CD4-positive, alpha-beta T cell treated with Interleukin-4 for 4 hours (primary cell): ENCODE data around the gene FLAD1.

Experiments used
- DNase-seq: peaks from one replicate; pipeline ENCODE4 v3.0.0-alpha.2; 2020

FLAD1 gene

DNA sequence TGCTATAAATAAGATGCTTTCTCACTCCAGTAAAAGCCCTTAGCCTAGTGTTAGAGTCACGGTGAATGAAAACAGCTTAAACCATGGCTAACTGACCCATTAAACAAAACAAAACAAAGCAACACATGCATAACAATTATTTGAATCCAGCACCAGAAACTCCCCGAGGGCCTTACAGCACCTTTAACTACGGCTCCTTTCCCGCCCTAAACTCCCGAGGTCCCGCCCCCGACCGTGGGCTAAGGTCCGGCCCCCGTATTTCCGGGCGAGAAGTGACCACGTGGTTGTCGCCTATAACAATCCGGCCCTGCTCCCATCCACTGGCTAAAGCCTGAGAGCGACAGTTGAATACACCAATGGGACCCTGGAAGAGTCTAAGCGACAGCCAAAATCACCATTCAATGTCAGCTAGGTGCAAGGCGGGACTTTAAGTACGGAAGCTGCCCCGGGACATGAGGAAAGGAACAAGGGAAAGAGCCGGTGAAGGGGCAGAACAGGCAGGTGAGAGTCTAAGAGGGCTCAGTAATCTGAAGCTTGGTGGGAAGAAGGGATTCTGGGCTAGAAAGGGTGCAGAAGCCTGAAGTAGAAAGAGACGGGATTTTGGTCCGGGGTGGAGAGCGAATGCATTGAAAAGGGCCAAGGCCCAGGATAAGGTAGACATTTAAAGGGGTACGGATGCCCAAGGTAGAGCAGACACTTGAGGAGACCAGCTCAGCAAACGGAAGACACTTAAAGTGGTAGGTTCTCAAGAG is at the start of gene FLAD1:
FLAD1 (plus strand) TSS at position 448 of the 752 bp plus-strand sequence. CDS start 351 bp downstream, outside the sequence.
- peak; percentile 99 for DNase-seq

DNA sequence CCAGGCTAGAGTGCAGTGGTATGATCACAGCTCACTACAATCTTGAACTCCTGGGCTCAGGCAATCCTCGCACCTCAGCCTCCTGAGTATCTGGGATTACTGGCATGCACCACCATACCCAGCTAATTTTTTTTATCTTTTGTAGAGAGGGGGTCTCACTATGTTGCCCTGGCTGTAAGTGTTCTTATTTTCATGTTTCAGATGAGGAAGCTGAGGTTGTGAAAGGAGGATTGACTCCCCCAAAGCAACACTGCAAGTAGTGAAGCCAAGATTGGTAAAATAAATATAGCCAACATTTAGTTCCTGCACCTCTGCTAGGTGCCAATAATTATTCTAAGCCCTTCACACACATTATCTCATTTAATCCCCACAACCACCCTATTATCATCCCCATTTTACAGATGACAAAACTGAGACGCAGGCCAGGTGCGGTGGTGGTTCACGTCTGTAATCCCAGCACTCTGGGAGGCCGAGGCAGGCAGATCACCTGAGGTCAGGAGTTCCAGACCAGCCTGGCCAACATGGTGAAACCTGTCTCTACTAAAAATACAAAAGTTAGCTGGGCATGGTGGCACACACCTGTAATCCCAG is 48.7 kb upstream of the FLAD1 start:
- DNase-seq = no peak

GRCh38 chr1:154935749-154936554 is 47.2 kb upstream of the FLAD1 start:
- no peak for DNase-seq

- DNase-seq = peak; percentile 96
These were observed 46.5 kb upstream of the FLAD1 start, which contains the start of gene PMVK for GRCh38 chr1:154936555-154937084. PMVK (minus strand) TSS chr1:154936719; CDS start chr1:154936685, 34 bp downstream.

- DNase-seq = peak; percentile 86
These were observed 45.8 kb upstream of the FLAD1 start for GRCh38 chr1:154937085-154937987.

- no peak for DNase-seq
These were observed 45.2 kb upstream of the FLAD1 start for GRCh38 chr1:154937988-154938386.

GRCh38 chr1:154938604-154939399 is 44.3 kb upstream of the FLAD1 start:
- DNase-seq = no peak

DNA sequence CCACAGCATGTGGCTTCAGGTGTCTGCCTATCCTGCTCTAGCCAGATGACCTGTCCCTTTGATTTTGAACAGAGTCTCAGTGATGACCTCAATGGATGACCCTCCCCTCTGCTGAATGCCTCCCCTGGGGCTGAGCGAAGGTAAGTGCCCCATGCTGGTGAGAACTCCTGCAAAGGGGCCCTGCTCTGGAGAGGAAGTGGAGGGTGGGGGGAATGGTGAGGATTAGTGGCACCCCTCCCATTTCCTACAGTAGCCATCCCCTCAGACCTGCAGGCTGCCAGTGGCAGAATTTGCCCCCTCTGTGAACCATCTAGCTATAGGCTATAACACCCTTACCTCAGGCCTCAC is 43.0 kb upstream of the FLAD1 start:
- no peak for DNase-seq

DNA sequence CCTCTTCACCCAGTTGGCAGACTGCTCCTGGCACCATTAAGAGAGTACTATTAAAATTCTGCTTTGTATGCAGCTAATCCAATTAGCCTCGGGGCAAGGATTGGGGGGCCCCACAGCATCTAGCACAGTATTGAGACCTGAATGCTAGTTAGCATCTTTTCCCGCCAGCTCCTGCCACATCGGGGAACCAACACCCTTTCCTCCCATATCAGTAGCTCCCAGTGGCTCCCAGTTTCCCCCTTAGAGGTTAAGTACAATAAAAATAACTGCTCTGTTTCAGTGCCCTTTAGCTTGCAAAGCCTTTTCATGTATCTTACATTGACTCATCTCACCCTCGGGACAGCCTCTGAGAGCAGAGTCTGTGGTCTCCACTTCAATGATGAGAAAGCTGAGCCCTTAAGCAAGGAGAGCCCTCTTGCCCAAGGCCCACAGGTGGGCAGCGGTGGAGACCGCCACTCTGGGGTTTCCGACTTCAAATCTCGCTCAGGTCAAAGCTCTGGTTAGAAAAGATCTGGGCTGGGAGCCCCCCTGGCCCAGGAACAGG is 42.4 kb upstream of the FLAD1 start:
- DNase-seq = no peak

DNA sequence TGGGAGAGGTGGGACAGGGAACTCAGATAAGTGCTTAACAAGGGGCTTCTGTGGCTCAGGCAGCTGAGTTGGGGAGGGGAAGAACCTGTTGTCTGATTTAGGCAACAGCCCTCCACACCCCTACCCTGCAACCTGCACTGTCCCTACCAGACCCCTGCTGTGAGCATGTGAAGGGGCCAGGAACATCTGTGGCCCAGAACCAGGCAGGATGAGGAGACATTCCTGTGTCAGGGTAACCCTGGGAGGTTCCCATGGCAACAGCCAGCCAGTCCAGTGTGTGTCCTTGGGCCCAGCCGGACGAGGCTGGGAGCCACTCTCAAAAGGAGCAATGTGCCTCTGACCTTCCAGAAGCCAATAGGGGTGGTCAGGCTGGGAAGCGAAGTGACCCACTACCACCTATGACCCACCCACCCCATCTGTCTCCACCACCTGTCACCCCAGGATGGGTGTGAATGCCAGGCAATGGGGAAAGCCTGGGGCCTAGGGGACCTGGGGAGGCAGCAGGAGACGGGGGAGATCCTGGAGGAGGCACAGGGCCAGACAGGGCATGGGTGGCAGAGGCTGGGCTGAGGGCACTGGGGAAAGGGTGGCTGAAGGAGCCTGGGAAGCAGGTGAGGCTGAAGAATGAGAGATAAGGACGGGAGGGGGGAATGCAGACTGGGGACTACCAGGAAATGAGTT is 41.7 kb upstream of the FLAD1 start:
- no peak for DNase-seq

GRCh38 chr1:154943649-154944400 is 39.3 kb upstream of the FLAD1 start:
- DNase-seq = no peak

DNA sequence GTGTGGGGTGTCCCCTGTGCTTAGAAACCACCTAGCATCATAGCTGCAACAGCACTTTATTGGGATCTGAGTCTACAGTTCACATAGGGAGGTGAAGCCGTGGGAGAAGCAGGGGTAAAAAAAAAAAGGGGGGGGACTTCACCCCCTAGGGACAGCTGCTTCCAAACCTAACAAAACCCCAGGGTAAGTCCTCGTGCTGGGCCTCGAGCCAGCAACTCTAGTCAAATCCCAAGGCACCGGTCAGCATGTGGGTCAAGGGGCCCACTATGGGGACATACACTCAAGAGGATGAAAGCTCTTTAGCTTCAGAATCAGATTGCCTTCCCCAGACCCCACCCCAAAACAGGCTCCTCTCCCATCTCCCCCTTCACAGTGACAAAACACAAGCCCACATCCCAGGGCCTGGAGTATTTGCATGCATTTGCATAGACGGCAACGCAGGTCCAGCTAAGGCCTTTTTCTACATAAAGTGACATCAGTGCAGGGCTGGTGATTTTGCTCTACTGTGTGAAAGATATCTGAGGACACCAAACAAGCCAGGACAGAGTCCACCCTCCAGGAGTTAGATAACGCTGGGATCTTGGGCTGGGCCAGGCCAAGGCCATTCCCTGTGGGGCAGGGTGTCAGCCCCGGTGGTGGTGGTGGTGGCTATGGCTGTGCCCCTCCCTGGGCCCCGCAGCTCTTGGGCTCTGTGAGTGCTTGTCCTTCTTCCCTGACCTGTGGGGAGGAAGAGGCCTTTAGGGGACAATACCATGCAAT is 38.6 kb upstream of the FLAD1 start:
- no peak for DNase-seq

- no peak for DNase-seq
These were observed 37.8 kb upstream of the FLAD1 start for GRCh38 chr1:154945160-154945961.

- DNase-seq = no peak
These were observed 36.9 kb upstream of the FLAD1 start for GRCh38 chr1:154945962-154946850.

- DNase-seq = no peak
These were observed 35.1 kb upstream of the FLAD1 start for GRCh38 chr1:154948079-154948478.

GRCh38 chr1:154951901-154952657 is 31.1 kb upstream of the FLAD1 start:
- peak; percentile 74 for DNase-seq
